Stimulated activated naive CD8-positive, alpha-beta T cell treated with anti-CD3 and anti-CD28 coated beads, Interleukin-15, Interleukin-2, amounts not matched to agents 100 ng/mL and 50 ng/mL, for 24 hours (primary cell): ENCODE measurements around the gene SLC39A11.
A peak's percentile ranks its signal among the peaks of the same experiment; 100 is the strongest.

ENCODE experiments used
- H3K27ac Mint-ChIP-seq: one replicate; pipeline ENCODE4 v1.8.0; 2021; ENCODE audit warnings: mild to moderate bottlenecking, mixed read lengths
- H3K27me3 Mint-ChIP-seq: one replicate; pipeline ENCODE4 v1.8.0; 2021; ENCODE audit warnings: mixed read lengths
- H3K36me3 Mint-ChIP-seq: one replicate; pipeline ENCODE4 v1.8.0; 2021; ENCODE audit warnings: low read depth, mixed read lengths
- H3K4me1 Mint-ChIP-seq: one replicate; pipeline ENCODE4 v1.8.0; 2021; ENCODE audit warnings: low read depth, mixed read lengths
- H3K4me3 Mint-ChIP-seq: one replicate; pipeline ENCODE4 v1.8.0; 2021; ENCODE audit warnings: mild to moderate bottlenecking, mixed read lengths
- H3K9me3 Mint-ChIP-seq: one replicate; pipeline ENCODE4 v1.8.0; 2021; ENCODE audit warnings: mixed read lengths

Gene SLC39A11

GRCh38 chr17:72886622-72887021 is 205.9 kb downstream of the SLC39A11 start:
- no peaks in the 10 kb centered on the region for H3K27me3 Mint-ChIP-seq
- no peaks in the 10 kb centered on the region for H3K9me3 Mint-ChIP-seq
- peaks cover 47% of the 10 kb centered on the region for H3K36me3 Mint-ChIP-seq
- peaks cover 24% of the 10 kb centered on the region for H3K4me1 Mint-ChIP-seq
- H3K4me3 Mint-ChIP-seq = no peak overlapping the region
- no peak overlapping the region for H3K27ac Mint-ChIP-seq

- H3K9me3 Mint-ChIP-seq = peaks cover 6% of the 10 kb centered on the region
- H3K4me3 Mint-ChIP-seq = no peak overlapping the region
- H3K27ac Mint-ChIP-seq = no peak overlapping the region
- no peaks in the 10 kb centered on the region for H3K27me3 Mint-ChIP-seq
- H3K4me1 Mint-ChIP-seq = peaks cover 10% of the 10 kb centered on the region
- H3K36me3 Mint-ChIP-seq = peaks cover 50% of the 10 kb centered on the region
Observed at GRCh38 chr17:72884066-72884465, 208.4 kb downstream of the SLC39A11 start.

- peaks cover 48% of the 10 kb centered on the region for H3K36me3 Mint-ChIP-seq
- H3K9me3 Mint-ChIP-seq = peaks cover 6% of the 10 kb centered on the region
- no peak overlapping the region for H3K27ac Mint-ChIP-seq
Observed at GRCh38 chr17:72883351-72883750, 209.1 kb downstream of the SLC39A11 start.

GRCh38 chr17:72882426-72882825 is 210.1 kb downstream of the SLC39A11 start:
- H3K9me3 Mint-ChIP-seq = peaks cover 6% of the 10 kb centered on the region

More at GRCh38 chr17:72883351-72883750, 209.1 kb downstream of the SLC39A11 start:
- no peak overlapping the region for H3K4me3 Mint-ChIP-seq
- no peaks in the 10 kb centered on the region for H3K27me3 Mint-ChIP-seq
- peaks cover 7% of the 10 kb centered on the region for H3K4me1 Mint-ChIP-seq

GRCh38 chr17:72879877-72880276 is 212.6 kb downstream of the SLC39A11 start:
- Mint-ChIP-seq H3K27me3 (no peaks in the 10 kb centered on the region), H3K27ac (no peak overlapping the region), H3K4me1 (no peaks in the 10 kb centered on the region), H3K36me3 (peaks cover 50% of the 10 kb centered on the region), H3K9me3 (peaks cover 18% of the 10 kb centered on the region), H3K4me3 (no peak overlapping the region)

More at GRCh38 chr17:72882426-72882825, 210.1 kb downstream of the SLC39A11 start:
- no peak overlapping the region for H3K4me3 Mint-ChIP-seq
- H3K27me3 Mint-ChIP-seq = no peaks in the 10 kb centered on the region
- no peaks in the 10 kb centered on the region for H3K4me1 Mint-ChIP-seq
- H3K36me3 Mint-ChIP-seq = peaks cover 46% of the 10 kb centered on the region
- no peak overlapping the region for H3K27ac Mint-ChIP-seq

- Mint-ChIP-seq H3K27ac (no peak overlapping the region), H3K4me1 (no peaks in the 10 kb centered on the region), H3K27me3 (no peaks in the 10 kb centered on the region), H3K9me3 (peaks cover 23% of the 10 kb centered on the region), H3K4me3 (no peak overlapping the region), H3K36me3 (peaks cover 57% of the 10 kb centered on the region)
Observed at GRCh38 chr17:72878975-72879660, 213.4 kb downstream of the SLC39A11 start.

GRCh38 chr17:72877348-72877747 is 215.1 kb downstream of the SLC39A11 start:
- Mint-ChIP-seq H3K36me3 (peaks cover 60% of the 10 kb centered on the region), H3K27ac (no peak overlapping the region), H3K4me1 (no peaks in the 10 kb centered on the region), H3K4me3 (no peak overlapping the region), H3K9me3 (peaks cover 23% of the 10 kb centered on the region), H3K27me3 (no peaks in the 10 kb centered on the region)

GRCh38 chr17:72876413-72876812 is 216.1 kb downstream of the SLC39A11 start:
- H3K27me3 Mint-ChIP-seq = no peaks in the 10 kb centered on the region
- no peaks in the 10 kb centered on the region for H3K4me1 Mint-ChIP-seq
- no peak overlapping the region for H3K4me3 Mint-ChIP-seq
- H3K27ac Mint-ChIP-seq = no peak overlapping the region
- peaks cover 23% of the 10 kb centered on the region for H3K9me3 Mint-ChIP-seq
- H3K36me3 Mint-ChIP-seq = peaks cover 56% of the 10 kb centered on the region

GRCh38 chr17:72875361-72875760 is 217.1 kb downstream of the SLC39A11 start:
- Mint-ChIP-seq H3K36me3 (peaks cover 55% of the 10 kb centered on the region), H3K4me3 (no peak overlapping the region), H3K27ac (no peak overlapping the region), H3K27me3 (no peaks in the 10 kb centered on the region), H3K4me1 (no peaks in the 10 kb centered on the region), H3K9me3 (peaks cover 23% of the 10 kb centered on the region)

- Mint-ChIP-seq H3K36me3 (peaks cover 36% of the 10 kb centered on the region), H3K9me3 (peaks cover 17% of the 10 kb centered on the region), H3K27ac (no peak overlapping the region), H3K4me3 (no peak overlapping the region), H3K27me3 (no peaks in the 10 kb centered on the region), H3K4me1 (peaks cover 9% of the 10 kb centered on the region)
Observed at GRCh38 chr17:72872396-72872795, 220.1 kb downstream of the SLC39A11 start.

- Mint-ChIP-seq H3K27ac (no peak overlapping the region), H3K4me3 (no peak overlapping the region), H3K4me1 (peaks cover 22% of the 10 kb centered on the region), H3K36me3 (peaks cover 28% of the 10 kb centered on the region), H3K27me3 (no peaks in the 10 kb centered on the region), H3K9me3 (peaks cover 7% of the 10 kb centered on the region)
Observed at GRCh38 chr17:72870367-72870985, 222.0 kb downstream of the SLC39A11 start.

- Mint-ChIP-seq H3K27ac (no peak overlapping the region), H3K36me3 (peaks cover 22% of the 10 kb centered on the region), H3K4me1 (peaks cover 31% of the 10 kb centered on the region), H3K27me3 (no peaks in the 10 kb centered on the region), H3K4me3 (no peak overlapping the region), H3K9me3 (peaks cover 4% of the 10 kb centered on the region)
Observed at GRCh38 chr17:72869630-72870029, 222.9 kb downstream of the SLC39A11 start.

- no peaks in the 10 kb centered on the region for H3K27me3 Mint-ChIP-seq
Observed at GRCh38 chr17:72865954-72866353, 226.5 kb downstream of the SLC39A11 start.

GRCh38 chr17:72863526-72864211 is 228.8 kb downstream of the SLC39A11 start:
- no peaks in the 10 kb centered on the region for H3K27me3 Mint-ChIP-seq
- no peaks in the 10 kb centered on the region for H3K9me3 Mint-ChIP-seq
- H3K4me1 Mint-ChIP-seq = peaks cover 47% of the 10 kb centered on the region
- peak overlapping the region; percentile 46 for H3K27ac Mint-ChIP-seq
- H3K4me3 Mint-ChIP-seq = peak overlapping the region; percentile 14
- H3K36me3 Mint-ChIP-seq = peaks cover 25% of the 10 kb centered on the region

More at GRCh38 chr17:72865954-72866353, 226.5 kb downstream of the SLC39A11 start:
- Mint-ChIP-seq H3K36me3 (peaks cover 17% of the 10 kb centered on the region), H3K4me1 (peaks cover 47% of the 10 kb centered on the region), H3K27ac (no peak overlapping the region), H3K4me3 (no peak overlapping the region), H3K9me3 (no peaks in the 10 kb centered on the region)
